IMR-90 (cell line): ENCODE data around the gene MET. TPM values are rescaled to one million over a fixed set of nuclear protein-coding genes. Genes with fewer than 3 reads are reported as not detected.
A peak's percentile ranks its signal among the peaks of the same experiment; 100 is the strongest.

Experiments
- ATAC-seq: fragments of 200-7000 bp; cut with Tn5 transposase; 2 replicates; pipeline ENCODE4 v1.9.1; 2020; ENCODE audit warnings: low read depth, mild to moderate bottlenecking, moderate library complexity
- BruUV-seq: library from RNA; stranded (reverse); fragments of 400-500 nt; replicated peaks from 2 replicates; lab custom pipeline; 2021; lab: Mats Ljungman, UMichigan
- CTCF ChIA-PET: fragments of 300-600 bp; formaldehyde crosslinking; extraction: SDS; loops from one replicate; lab custom pipeline; 2021; ENCODE audit warnings: antibody characterized with exemption; lab: Yijun Ruan, JAX
- POLR2A ChIA-PET: fragments of 300-600 bp; sonication (Branson Sonifier 250); formaldehyde crosslinking; loops from one replicate; lab custom pipeline; 2022; ENCODE audit warnings: antibody characterized with exemption; ENCODE audit not compliant: unreplicated experiment; lab: Charles Lee
- DNase-seq: peaks from one replicate; pipeline ENCODE4 v3.0.0; 2013
- H2AFZ ChIP-seq: replicated peaks from 2 replicates; pipeline ENCODE3; 2013; ENCODE audit warnings: low read length, mild to moderate bottlenecking; ENCODE audit not compliant: poor library complexity
- H2AK5ac ChIP-seq: 2 replicates; pipeline ENCODE4 v1.6.1; 2013; ENCODE audit warnings: low read depth, low read length, inconsistent platforms
- H2AK9ac ChIP-seq: replicated peaks from 2 replicates; pipeline ENCODE3; 2013; ENCODE audit warnings: mild to moderate bottlenecking, low read depth, low read length, moderate library complexity; ENCODE audit not compliant: poor library complexity
- H2BK120ac ChIP-seq: 2 replicates; pipeline ENCODE4 v1.6.1; 2013; ENCODE audit warnings: low read depth, low read length, inconsistent platforms
- H2BK15ac ChIP-seq: 3 replicates; pipeline ENCODE4 v1.6.1; 2013; ENCODE audit warnings: low read depth, low read length, inconsistent platforms
- H2BK20ac ChIP-seq: 2 replicates; pipeline ENCODE4 v1.6.1; 2013; ENCODE audit warnings: low read depth, mild to moderate bottlenecking, inconsistent platforms, low read length, moderate library complexity
- H2BK5ac ChIP-seq: 2 replicates; pipeline ENCODE4 v1.6.1; 2013; ENCODE audit warnings: mild to moderate bottlenecking, low read depth, low read length, inconsistent platforms; ENCODE audit not compliant: poor library complexity, severe bottlenecking
- H3K14ac ChIP-seq: replicated peaks from 2 replicates; pipeline ENCODE4 v1.6.1; 2013; ENCODE audit warnings: low read depth, low read length, inconsistent platforms
- H3K18ac ChIP-seq: 2 replicates; pipeline ENCODE4 v1.6.1; 2013; ENCODE audit warnings: low read depth, low read length, control low read depth
- H3K23ac ChIP-seq: 2 replicates; pipeline ENCODE4 v1.6.1; 2013; ENCODE audit warnings: low read depth, low read length, inconsistent platforms
- H3K27ac ChIP-seq: 2 replicates; pipeline ENCODE4 v1.5.1; 2013; ENCODE audit warnings: mild to moderate bottlenecking, control low read depth, low read length; ENCODE audit not compliant: insufficient read depth
- H3K27me3 ChIP-seq: 2 replicates; pipeline ENCODE4 v1.6.1; 2013; ENCODE audit warnings: low read length; ENCODE audit not compliant: control insufficient read depth, insufficient read depth
- H3K36me3 ChIP-seq: 2 replicates; pipeline ENCODE4 v1.6.1; 2013; ENCODE audit warnings: low read length, mixed read lengths; ENCODE audit not compliant: control insufficient read depth, insufficient read depth
- H3K4ac ChIP-seq: 2 replicates; pipeline ENCODE4 v1.6.1; 2013; ENCODE audit warnings: low read depth, low read length, inconsistent platforms
- H3K4me1 ChIP-seq: 2 replicates; pipeline ENCODE4 v1.6.1; 2013; ENCODE audit warnings: low read length, mixed read lengths; ENCODE audit not compliant: control insufficient read depth, insufficient read depth
- H3K4me2 ChIP-seq: 2 replicates; pipeline ENCODE4 v1.6.1; 2013; ENCODE audit warnings: low read depth, mild to moderate bottlenecking, control low read depth, low read length, moderate library complexity
- H3K4me3 ChIP-seq: 2 replicates; pipeline ENCODE4 v1.5.1; 2013; ENCODE audit warnings: low read depth, mild to moderate bottlenecking, control low read depth, low read length, moderate library complexity; ENCODE audit not compliant: insufficient read depth
- H3K56ac ChIP-seq: 2 replicates; pipeline ENCODE4 v1.6.1; 2013; ENCODE audit warnings: low read length, inconsistent platforms; ENCODE audit not compliant: insufficient read depth; ENCODE audit errors: extremely low read depth
- H3K79me1 ChIP-seq, 2 experiments: 2 replicates each; pipeline ENCODE4 v1.6.1; 2013; ENCODE audit warnings: low read length in 2 of 2, inconsistent platforms in 1 of 2, low read depth in 1 of 2
- H3K9ac ChIP-seq: 2 replicates; pipeline ENCODE4 v1.6.1; 2013; ENCODE audit warnings: low read depth, low read length, control low read depth
- H3K9me1 ChIP-seq: 2 replicates; pipeline ENCODE4 v1.6.1; 2013; ENCODE audit warnings: low read length, inconsistent platforms; ENCODE audit not compliant: insufficient read depth
- H3K9me3 ChIP-seq: 2 replicates; pipeline ENCODE4 v1.6.1; 2013; ENCODE audit warnings: low read length; ENCODE audit not compliant: control insufficient read depth, insufficient read depth
- H4K20me1 ChIP-seq: 2 replicates; pipeline ENCODE4 v1.6.1; 2013; ENCODE audit warnings: low read length, inconsistent platforms; ENCODE audit not compliant: insufficient read depth
- H4K5ac ChIP-seq: 2 replicates; pipeline ENCODE4 v1.6.1; 2013; ENCODE audit warnings: mild to moderate bottlenecking, low read depth, low read length, control low read depth
- H4K8ac ChIP-seq, 2 experiments: 2 replicates each; pipeline ENCODE4 v1.6.1; 2013; ENCODE audit warnings: low read depth in 2 of 2, low read length in 2 of 2, control low read depth in 1 of 2, inconsistent platforms in 1 of 2
- H4K91ac ChIP-seq: 2 replicates; pipeline ENCODE4 v1.6.1; 2013; ENCODE audit warnings: low read depth, low read length, inconsistent platforms; ENCODE audit not compliant: insufficient read depth
- BHLHE40 ChIP-seq: fragments of 150-350 bp; IDR thresholded peaks from 2 replicates; pipeline ENCODE4 v1.6.1; 2016; ENCODE audit warnings: mild to moderate bottlenecking, low read depth, low read length
- CEBPB ChIP-seq: IDR thresholded peaks from 2 replicates; pipeline ENCODE4 v1.6.1; 2012; ENCODE audit warnings: low read depth, low read length, improper control_type of control experiment
- CTCF ChIP-seq: conservative IDR thresholded peaks from 2 replicates; pipeline ENCODE4 v1.5.1; 2012; ENCODE audit warnings: mild to moderate bottlenecking, low read depth, low read length, improper control_type of control experiment
- ELK1 ChIP-seq: fragments of 150-350 bp; IDR thresholded peaks from 2 replicates; pipeline ENCODE4 v1.6.1; 2016; ENCODE audit warnings: low read depth, mild to moderate bottlenecking, low read length, moderate library complexity, borderline replicate concordance
- FOS ChIP-seq: fragments of 150-350 bp; IDR thresholded peaks from 2 replicates; pipeline ENCODE4 v1.6.1; 2016; ENCODE audit warnings: low read depth, low read length
- MAFK ChIP-seq: IDR thresholded peaks from 2 replicates; pipeline ENCODE4 v1.6.1; 2012; ENCODE audit warnings: low read depth, low read length, improper control_type of control experiment
- MAZ ChIP-seq: IDR thresholded peaks from 2 replicates; pipeline ENCODE4 v1.6.1; 2012; ENCODE audit warnings: low read depth, mild to moderate bottlenecking, low read length, improper control_type of control experiment, moderate library complexity, borderline replicate concordance
- NFE2L2 ChIP-seq: fragments of 150-350 bp; IDR thresholded peaks from 2 replicates; pipeline ENCODE4 v1.6.1; 2016; ENCODE audit warnings: low read depth, mild to moderate bottlenecking, low read length
- POLR2A ChIP-seq: IDR thresholded peaks from 2 replicates; pipeline ENCODE4 v1.6.1; 2012; ENCODE audit warnings: mild to moderate bottlenecking, low read depth, low read length
- RAD21 ChIP-seq: IDR thresholded peaks from 2 replicates; pipeline ENCODE4 v1.6.1; 2012; ENCODE audit warnings: low read length, improper control_type of control experiment
- RCOR1 ChIP-seq: IDR thresholded peaks from 2 replicates; pipeline ENCODE4 v1.6.1; 2012; ENCODE audit warnings: mild to moderate bottlenecking, low read length, improper control_type of control experiment; ENCODE audit not compliant: insufficient replicate concordance
- RFX5 ChIP-seq: IDR thresholded peaks from 2 replicates; pipeline ENCODE4 v1.8.0; 2012; ENCODE audit warnings: low read depth, mild to moderate bottlenecking, low read length, moderate library complexity
- SMC3 ChIP-seq: fragments of 150-350 bp; IDR thresholded peaks from 2 replicates; pipeline ENCODE4 v1.6.1; 2016; ENCODE audit warnings: low read depth, mild to moderate bottlenecking, antibody characterized with exemption, low read length, moderate library complexity
- USF2 ChIP-seq: fragments of 150-350 bp; IDR thresholded peaks from 2 replicates; pipeline ENCODE4 v1.6.1; 2017; ENCODE audit warnings: mild to moderate bottlenecking, antibody characterized with exemption, low read length, low read depth
- WGBS, 2 experiments: methylation state at CpG; one replicate each; pipeline versions ENCODE4 v1.1.5 to v1.1.7; 2013; ENCODE audit warnings: missing lambda C conversion rate in 2 of 2; ENCODE audit not compliant: insufficient read length in 1 of 2; ENCODE audit errors: extremely low coverage in 2 of 2; 5-methylcytosine and 5-hydroxymethylcytosine counted together
- dilution Hi-C: fragments of 300-500 bp; cut with HindIII; formaldehyde crosslinking; loops from one replicate; pipeline ENCODE4 v1.14.3; 2018; ENCODE audit warnings: low sequenced_read_pairs; ENCODE audit not compliant: unreplicated experiment
- in situ Hi-C: fragments of 300-500 bp; cut with MboI; formaldehyde crosslinking; loops from 3 replicates; pipeline ENCODE4 v1.14.3; 2019; ENCODE audit warnings: low sequenced_read_pairs, inconsistent platforms, mixed read lengths
- intact Hi-C: fragments of 100-400 bp; cut with micrococcal nuclease; formaldehyde crosslinking; loops from 2 replicates; pipeline ENCODE4 v1.10.0; 2022
- polyA plus RNA-seq, 3 experiments: library from polyadenylated mRNA; depleted of rRNA; stranded (reverse); fragments of >200 nt; gene quantifications; 2 replicates each; pipeline ENCODE4 v1.2.3, GENCODE V29; 2012; ENCODE audit warnings: low replicate concordance in 1 of 3
- total RNA-seq: library from RNA; depleted of rRNA; stranded (reverse); fragments of >200 nt; gene quantifications from 2 replicates; pipeline ENCODE4 v1.2.3, GENCODE V29; 2012

MET gene
- total and polyA plus RNA-seq, 2 of the 4 experiments (the other 2 are of a cell fraction): 15.0 to 84.6 TPM

GRCh38 chr7:116801092-116801710, 129.2 kb downstream of the MET start:
- dilution Hi-C loops (no loop called here), intact Hi-C loops (no loop called here), in situ Hi-C loops (no loop called here)
- Histone ChIP-seq H2BK5ac (peak overlapping the region; percentile 88), H3K18ac (peak overlapping the region; percentile 43; the same call in 1 of the 2 replicates), H3K56ac (peak overlapping the region; percentile 26; the same call in 1 of the 2 replicates), H4K5ac (0 out of 2 replicates have a peak overlapping the region, but pooled peaks have one; percentile 37), H3K9me1 (peaks cover 13% of the 10 kb centered on the region), H2AFZ (no peak overlapping the region), H4K8ac (peak overlapping the region in 1 of 2 experiments; percentile 36; a peak in 1 of 4 replicates), H2AK5ac (no peak overlapping the region), H3K9ac (no peak overlapping the region; the same call in 1 of the 2 replicates), H4K20me1 (no peaks in the 10 kb centered on the region), H2BK15ac (0 out of 3 replicates have a peak overlapping the region, but pooled peaks have one; percentile 6), H2BK120ac (peak overlapping the region; percentile 67; the same call in 1 of the 2 replicates), H2AK9ac (no peak overlapping the region), H3K4me2 (peak overlapping the region; percentile 53; the same call in 1 of the 2 replicates), H3K14ac (no peak overlapping the region), H3K27me3 (no peaks in the 10 kb centered on the region), H3K4ac (peak overlapping the region; percentile 8; the same call in 1 of the 2 replicates), H2BK20ac (peak overlapping the region; percentile 64), H3K4me3 (no peak overlapping the region), H3K27ac (no peak overlapping the region), H4K91ac (no peak overlapping the region), H3K9me3 (no peaks in the 10 kb centered on the region), H3K36me3 (no peaks in the 10 kb centered on the region), H3K23ac (peak overlapping the region; percentile 12; the same call in 1 of the 2 replicates), H3K4me1 (peaks cover 17% of the 10 kb centered on the region), H3K79me1 (no peaks in the 10 kb centered on the region)
- no TSS peak for BruUV-seq
- POLR2A ChIA-PET: no interaction called here
- ATAC-seq: peak; percentile 83
- WGBS, 2 experiments: no CpG with 5 or more reads among the region's 2 CpGs
- CTCF ChIA-PET: no interaction called here
- TF ChIP-seq RCOR1 (no peak), USF2 (no peak), RAD21 (0 out of 2 replicates have a peak, but pooled peaks have one; percentile 8), NFE2L2 (no peak), BHLHE40 (0 out of 2 replicates have a peak, but pooled peaks have one; percentile 18), CEBPB (0 out of 2 replicates have a peak, but pooled peaks have one; percentile 23), MAFK (peak; percentile 31; the same call in 1 of the 2 replicates), POLR2A (no peak), ELK1 (no peak), FOS (peak; percentile 85), CTCF (0 out of 2 replicates have a peak, but pooled peaks have one; percentile 6), RFX5 (no peak), MAZ (no peak), SMC3 (no peak)
- DNase-seq: peak; percentile 87
